IMR-90 (cell line): ENCODE measurements around the gene SLPI.

Experiments
- BHLHE40 ChIP-seq: fragments of 150-350 bp; IDR thresholded peaks from 2 replicates; pipeline ENCODE4 v1.6.1; 2016; ENCODE audit warnings: mild to moderate bottlenecking, low read depth, low read length
- CHD1 ChIP-seq: IDR thresholded peaks from 2 replicates; pipeline ENCODE4 v1.6.1; 2012; ENCODE audit warnings: low read depth, low read length, improper control_type of control experiment
- CTCF ChIP-seq: conservative IDR thresholded peaks from 2 replicates; pipeline ENCODE4 v1.5.1; 2012; ENCODE audit warnings: mild to moderate bottlenecking, low read depth, low read length, improper control_type of control experiment
- MAFK ChIP-seq: IDR thresholded peaks from 2 replicates; pipeline ENCODE4 v1.6.1; 2012; ENCODE audit warnings: low read depth, low read length, improper control_type of control experiment
- MAZ ChIP-seq: IDR thresholded peaks from 2 replicates; pipeline ENCODE4 v1.6.1; 2012; ENCODE audit warnings: low read depth, mild to moderate bottlenecking, low read length, improper control_type of control experiment, moderate library complexity, borderline replicate concordance
- MXI1 ChIP-seq: IDR thresholded peaks from 2 replicates; pipeline ENCODE4 v1.6.1; 2012; ENCODE audit warnings: low read depth, mild to moderate bottlenecking, low read length, moderate library complexity, borderline replicate concordance
- POLR2A ChIP-seq: IDR thresholded peaks from 2 replicates; pipeline ENCODE4 v1.6.1; 2012; ENCODE audit warnings: mild to moderate bottlenecking, low read depth, low read length
- RAD21 ChIP-seq: IDR thresholded peaks from 2 replicates; pipeline ENCODE4 v1.6.1; 2012; ENCODE audit warnings: low read length, improper control_type of control experiment
- RCOR1 ChIP-seq: IDR thresholded peaks from 2 replicates; pipeline ENCODE4 v1.6.1; 2012; ENCODE audit warnings: mild to moderate bottlenecking, low read length, improper control_type of control experiment; ENCODE audit not compliant: insufficient replicate concordance
- RFX5 ChIP-seq: IDR thresholded peaks from 2 replicates; pipeline ENCODE4 v1.8.0; 2012; ENCODE audit warnings: low read depth, mild to moderate bottlenecking, low read length, moderate library complexity
- SMC3 ChIP-seq: fragments of 150-350 bp; IDR thresholded peaks from 2 replicates; pipeline ENCODE4 v1.6.1; 2016; ENCODE audit warnings: low read depth, mild to moderate bottlenecking, antibody characterized with exemption, low read length, moderate library complexity
- USF2 ChIP-seq: fragments of 150-350 bp; IDR thresholded peaks from 2 replicates; pipeline ENCODE4 v1.6.1; 2017; ENCODE audit warnings: mild to moderate bottlenecking, antibody characterized with exemption, low read length, low read depth

- TF ChIP-seq CTCF (no peak), POLR2A (no peak), RFX5 (no peak), SMC3 (no peak), MAZ (no peak), RAD21 (no peak), BHLHE40 (no peak), USF2 (no peak), MAFK (peak; percentile 83), MXI1 (no peak), RCOR1 (no peak), CHD1 (no peak)
Observed at GRCh38 chr20:45251884-45252560, 2.3 kb downstream of the SLPI start.
